Right atrium auricular region (tissue), 2 donors: ENCODE results near the gene LIM2. TPM values are rescaled to one million over a fixed set of nuclear protein-coding genes. Genes with fewer than 3 reads are reported as not detected.

Experiments
- DNase-seq: peaks from one replicate; pipeline ENCODE4 v3.0.0-alpha.2; 2019; ENCODE audit warnings: low spot score
- H3K27ac ChIP-seq, 2 donors: fragments of 200-600 bp; sonication (generic); 1 replicate in 1 of 2; 2 replicates in 1 of 2; pipeline ENCODE4 v1.5.1; 2016 to 2019
- H3K27me3 ChIP-seq, 2 donors: fragments of 200-600 bp; sonication (generic); one replicate each; pipeline versions ENCODE4 v1.5.1 to v1.6.0; 2017 to 2019
- H3K36me3 ChIP-seq: fragments of 200-600 bp; sonication (generic); one replicate; pipeline ENCODE4 v1.5.1; 2016
- H3K4me1 ChIP-seq, 2 donors: fragments of 200-600 bp; sonication (generic); one replicate each; pipeline versions ENCODE4 v1.5.1 to v1.6.0; 2017 to 2019
- H3K4me3 ChIP-seq, 2 donors: fragments of 200-600 bp; sonication (generic); 1 replicate in 1 of 2; 2 replicates in 1 of 2; pipeline ENCODE4 v1.5.1; 2017 to 2019; ENCODE audit warnings: mild to moderate bottlenecking in 1 of 2, moderate library complexity in 1 of 2
- H3K9me3 ChIP-seq, 2 donors: fragments of 200-600 bp; sonication (generic); one replicate each; pipeline ENCODE4 v1.5.1; 2019
- total RNA-seq, 2 donors: library from RNA; depleted of rRNA; stranded (reverse); fragments of >200 nt; gene quantifications; one replicate each; pipeline ENCODE4 v1.1.0, GENCODE V29; 2016
- TF ChIP-seq, protein P1 (sequence below), 2 donors: fragments of 200-600 bp; sonication (generic); IDR thresholded peaks; one replicate each; pipeline ENCODE4 v1.5.1; 2019; ENCODE audit warnings: antibody characterized with exemption in 2 of 2

Gene LIM2
- total RNA-seq, 2 donors from 2014 or later: not detected

DNA sequence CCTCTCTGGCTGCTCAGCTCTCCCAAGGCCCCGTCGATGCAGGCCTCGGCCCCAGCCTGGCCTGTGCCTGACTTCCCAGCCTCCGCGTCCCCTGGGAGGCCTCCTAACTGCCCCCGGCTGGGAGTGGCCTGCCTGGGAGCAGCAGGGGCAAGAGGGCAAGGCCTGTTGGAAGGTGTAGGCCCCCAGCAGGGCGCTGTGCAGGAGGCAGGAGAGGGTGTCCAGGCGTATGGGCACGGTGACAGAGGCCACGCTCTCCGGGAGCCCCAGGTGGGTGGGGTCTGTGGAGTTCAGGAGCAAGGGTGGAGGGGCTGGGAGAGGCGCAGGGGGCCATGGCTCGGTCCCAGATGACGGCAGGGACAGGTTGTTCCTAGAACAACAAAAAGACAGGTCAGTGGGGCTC lies 1.4 kb upstream of the LIM2 start:
- Histone ChIP-seq H3K4me1 (peaks cover 0 to 4% of the 10 kb centered on the region in 2 donors), H3K36me3 (no peaks in the 10 kb centered on the region), H3K9me3 (no peaks in the 10 kb centered on the region), H3K27ac (no peak overlapping the region), H3K4me3 (no peak overlapping the region), H3K27me3 (no peaks in the 10 kb centered on the region)
- no peak for DNase-seq
- TF ChIP-seq, protein P1, sequence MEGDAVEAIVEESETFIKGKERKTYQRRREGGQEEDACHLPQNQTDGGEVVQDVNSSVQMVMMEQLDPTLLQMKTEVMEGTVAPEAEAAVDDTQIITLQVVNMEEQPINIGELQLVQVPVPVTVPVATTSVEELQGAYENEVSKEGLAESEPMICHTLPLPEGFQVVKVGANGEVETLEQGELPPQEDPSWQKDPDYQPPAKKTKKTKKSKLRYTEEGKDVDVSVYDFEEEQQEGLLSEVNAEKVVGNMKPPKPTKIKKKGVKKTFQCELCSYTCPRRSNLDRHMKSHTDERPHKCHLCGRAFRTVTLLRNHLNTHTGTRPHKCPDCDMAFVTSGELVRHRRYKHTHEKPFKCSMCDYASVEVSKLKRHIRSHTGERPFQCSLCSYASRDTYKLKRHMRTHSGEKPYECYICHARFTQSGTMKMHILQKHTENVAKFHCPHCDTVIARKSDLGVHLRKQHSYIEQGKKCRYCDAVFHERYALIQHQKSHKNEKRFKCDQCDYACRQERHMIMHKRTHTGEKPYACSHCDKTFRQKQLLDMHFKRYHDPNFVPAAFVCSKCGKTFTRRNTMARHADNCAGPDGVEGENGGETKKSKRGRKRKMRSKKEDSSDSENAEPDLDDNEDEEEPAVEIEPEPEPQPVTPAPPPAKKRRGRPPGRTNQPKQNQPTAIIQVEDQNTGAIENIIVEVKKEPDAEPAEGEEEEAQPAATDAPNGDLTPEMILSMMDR (IDR thresholded peaks at IDR 0.05): no peak

DNA sequence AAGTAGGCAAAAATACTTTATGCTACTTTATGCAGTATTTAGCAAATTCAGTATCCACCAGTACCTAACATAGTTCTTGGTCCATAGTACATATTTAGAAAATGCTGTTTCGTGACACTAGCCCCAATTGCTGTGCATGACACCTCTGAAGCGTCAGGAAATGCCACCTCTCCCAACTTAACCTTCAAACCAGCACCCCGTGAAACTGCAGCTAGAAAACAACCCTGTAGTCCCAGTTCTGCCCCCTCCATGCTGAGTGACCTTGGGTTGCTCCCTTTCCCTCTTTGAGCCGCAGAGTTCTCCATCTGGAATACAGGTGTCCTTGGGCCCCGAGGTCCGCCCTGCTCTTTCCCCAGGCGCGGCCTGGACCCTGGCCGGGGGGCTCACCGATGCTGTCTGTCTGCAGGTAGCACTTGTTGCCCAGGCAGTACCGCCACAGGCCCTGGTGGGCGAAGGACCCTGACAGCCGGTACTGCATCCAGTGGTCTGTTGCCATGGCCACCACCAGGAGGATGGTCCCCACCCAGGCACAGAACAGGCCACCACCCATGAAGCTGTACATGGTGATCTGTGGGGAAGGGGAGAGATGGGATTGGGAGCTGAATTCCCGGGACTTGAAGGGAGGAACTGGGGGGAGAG lies 773 bp downstream of the LIM2 start:
- Histone ChIP-seq H3K27me3 (no peaks in the 10 kb centered on the region), H3K27ac (no peak overlapping the region), H3K36me3 (no peaks in the 10 kb centered on the region), H3K9me3 (no peaks in the 10 kb centered on the region), H3K4me3 (no peak overlapping the region), H3K4me1 (no peaks in the 10 kb centered on the region)
- TF ChIP-seq, protein P1 (IDR thresholded peaks at IDR 0.05): no peak
- DNase-seq: no peak

DNA sequence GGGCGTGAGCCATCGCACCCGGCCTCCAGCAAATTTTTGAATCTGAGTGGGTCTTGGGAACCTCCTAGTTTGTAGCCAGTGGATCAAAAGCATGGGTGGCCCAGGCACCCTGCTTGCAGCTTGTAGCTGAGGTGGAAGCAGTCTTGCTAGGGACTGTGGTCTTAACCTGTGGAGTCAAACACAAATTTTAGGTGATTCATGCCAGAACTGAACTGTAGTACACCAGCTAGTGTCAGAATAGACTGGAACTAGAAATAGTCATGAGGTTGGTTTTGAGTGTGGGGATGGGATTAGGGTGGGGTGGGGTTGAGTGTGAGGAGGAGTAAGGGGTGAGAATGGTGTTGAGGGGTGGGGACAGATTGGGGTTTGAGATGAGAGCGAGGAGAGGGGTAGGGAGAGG lies 5.8 kb downstream of the LIM2 start:
- no peak for DNase-seq
- Histone ChIP-seq H3K4me3 (no peak overlapping the region), H3K27ac (no peak overlapping the region), H3K4me1 (no peaks in the 10 kb centered on the region), H3K9me3 (no peaks in the 10 kb centered on the region), H3K36me3 (no peaks in the 10 kb centered on the region), H3K27me3 (no peaks in the 10 kb centered on the region)
- TF ChIP-seq, protein P1 (IDR thresholded peaks at IDR 0.05): no peak

DNA sequence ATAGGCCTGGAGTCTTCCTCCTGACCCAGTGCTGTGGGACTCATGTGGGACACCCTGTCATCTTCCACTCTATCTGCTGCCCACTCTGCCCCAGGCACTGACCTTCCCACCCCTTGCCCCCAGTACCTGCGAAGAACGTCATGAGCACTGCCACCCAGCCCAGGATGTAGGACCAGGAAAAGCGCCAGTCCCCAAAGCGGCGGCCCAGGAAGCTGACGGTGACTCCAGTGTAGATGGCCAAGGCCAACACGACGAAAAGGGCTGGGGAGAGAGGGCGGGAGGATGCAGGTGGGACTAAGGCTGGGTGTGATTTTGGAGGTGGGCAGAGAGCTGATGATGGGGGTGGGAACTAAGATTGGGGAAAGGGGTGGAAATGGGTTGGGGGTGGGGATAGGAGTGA lies 7.4 kb downstream of the LIM2 start:
- DNase-seq: no peak
- TF ChIP-seq, protein P1 (IDR thresholded peaks at IDR 0.05): no peak

DNA sequence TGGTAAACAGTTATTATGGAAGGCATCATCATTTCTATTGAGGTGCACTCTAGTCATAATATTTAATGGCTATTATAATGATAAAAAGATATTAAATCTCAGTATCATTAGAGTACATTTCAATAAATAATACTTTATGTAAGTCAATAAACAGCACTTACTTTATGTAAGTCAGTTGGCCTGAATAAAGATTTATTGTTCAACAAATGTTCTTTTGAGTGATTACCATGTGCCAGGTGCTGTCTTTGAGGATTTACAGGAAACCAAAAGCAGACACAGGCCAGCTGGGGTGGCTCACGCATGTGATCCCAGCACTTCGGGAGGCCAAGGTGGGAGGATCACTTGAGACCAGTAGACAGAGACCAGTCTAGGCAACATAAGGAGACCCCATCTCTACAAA lies 10.4 kb downstream of the LIM2 start:
- Histone ChIP-seq H3K36me3 (no peaks in the 10 kb centered on the region), H3K4me1 (no peaks in the 10 kb centered on the region), H3K9me3 (no peaks in the 10 kb centered on the region), H3K4me3 (no peak overlapping the region), H3K27ac (no peak overlapping the region), H3K27me3 (no peaks in the 10 kb centered on the region)
- TF ChIP-seq, protein P1 (IDR thresholded peaks at IDR 0.05): no peak
- DNase-seq: no peak

More for the DNA sequence above, 7.4 kb downstream of the LIM2 start:
- Histone ChIP-seq H3K4me1 (no peaks in the 10 kb centered on the region), H3K36me3 (no peaks in the 10 kb centered on the region), H3K27ac (no peak overlapping the region), H3K4me3 (no peak overlapping the region), H3K27me3 (no peaks in the 10 kb centered on the region), H3K9me3 (no peaks in the 10 kb centered on the region)
